Fibroblast of lung (primary cell): ENCODE results near the gene KRT25. TPM values are rescaled to one million over a fixed set of nuclear protein-coding genes. Genes with fewer than 3 reads are reported as not detected.

ENCODE experiments used
- DNase-seq, 2 donors: peaks; one replicate each; pipeline versions ENCODE4 v3.0.0 to v3.0.0-alpha.2; 2010; ENCODE audit warnings: low read depth in 2 of 2
- H2AFZ ChIP-seq: 2 replicates; pipeline ENCODE4 v1.5.1; 2012; ENCODE audit warnings: low read length, control low read depth, inconsistent platforms
- H3K27ac ChIP-seq: 2 replicates; pipeline ENCODE4 v1.5.1; 2011; ENCODE audit warnings: low read length, control low read depth; ENCODE audit not compliant: insufficient read depth
- H3K27me3 ChIP-seq: 2 replicates; pipeline ENCODE4 v1.5.1; 2011; ENCODE audit warnings: mild to moderate bottlenecking, low read length; ENCODE audit not compliant: control insufficient read depth, insufficient read depth
- H3K36me3 ChIP-seq: 2 replicates; pipeline ENCODE4 v1.5.1; 2011; ENCODE audit warnings: low read length; ENCODE audit not compliant: control insufficient read depth, insufficient read depth
- H3K4me1 ChIP-seq: 2 replicates; pipeline ENCODE4 v1.5.1; 2011; ENCODE audit warnings: low read length; ENCODE audit not compliant: control insufficient read depth, insufficient read depth; ENCODE audit errors: extremely low read depth
- H3K4me2 ChIP-seq: 2 replicates; pipeline ENCODE4 v1.5.1; 2011; ENCODE audit warnings: low read length, control low read depth; ENCODE audit not compliant: insufficient read depth; ENCODE audit errors: extremely low read depth
- H3K4me3 ChIP-seq, 4 experiments: fragments of 200-600 bp in 1 of 4; sonication (generic) in 1 of 4; replicated peaks in 1 of 4; 2 replicates each; pipeline ENCODE4 v1.5.1; 2011 to 2016; ENCODE audit warnings: low read length in 4 of 4, low read depth in 3 of 4, mild to moderate bottlenecking in 3 of 4, control low read depth in 2 of 4, inconsistent platforms in 1 of 4, mixed read lengths in 1 of 4; ENCODE audit not compliant: insufficient read depth in 1 of 4; ENCODE audit errors: control extremely low read depth in 1 of 4
- H3K79me2 ChIP-seq: 2 replicates; pipeline ENCODE4 v1.5.1; 2012; ENCODE audit warnings: mild to moderate bottlenecking, low read length, inconsistent platforms; ENCODE audit not compliant: control insufficient read depth, insufficient read depth
- H3K9ac ChIP-seq: 2 replicates; pipeline ENCODE4 v1.5.1; 2011; ENCODE audit warnings: mild to moderate bottlenecking, low read length, control low read depth; ENCODE audit not compliant: insufficient read depth
- H3K9me3 ChIP-seq: 2 replicates; pipeline ENCODE4 v1.5.1; 2012; ENCODE audit warnings: low read depth, low read length; ENCODE audit not compliant: control insufficient read depth, insufficient read depth
- H4K20me1 ChIP-seq: 2 replicates; pipeline ENCODE4 v1.5.1; 2011; ENCODE audit warnings: low read length; ENCODE audit not compliant: control insufficient read depth, insufficient read depth; ENCODE audit errors: extremely low read depth
- EZH2 ChIP-seq: IDR thresholded peaks from 2 replicates; pipeline ENCODE4 v1.5.1; 2012; ENCODE audit warnings: low read length, control low read depth, mild to moderate bottlenecking; ENCODE audit errors: missing control alignments
- polyA plus RNA-seq, 2 donors: library from polyadenylated mRNA; depleted of rRNA in 1 of 2; stranded (reverse) in 1 of 2; unstranded in 1 of 2; fragments of >200 nt; gene quantifications; 2 replicates each; pipeline ENCODE4 v1.2.1, GENCODE V29; 2011 to 2012; ENCODE audit warnings: missing spikeins in 1 of 2
- total RNA-seq: library from RNA; depleted of rRNA; stranded (reverse); fragments of >200 nt; gene quantifications from 2 replicates; pipeline ENCODE4 v1.2.1, GENCODE V29; 2014
- TF ChIP-seq, protein P1 (sequence below), 2 donors: IDR thresholded peaks in 1 of 2; conservative IDR thresholded peaks in 1 of 2; 1 replicate in 1 of 2; 2 replicates in 1 of 2; pipeline ENCODE4 v1.5.1; 2011 to 2012; ENCODE audit warnings: low read length in 2 of 2, control low read depth in 1 of 2, inconsistent platforms in 1 of 2, low read depth in 1 of 2, mild to moderate bottlenecking in 1 of 2

Gene KRT25
- total and polyA plus RNA-seq, 2 donors (not counting 1 experiment from before 2014, with no cell fraction given), result not detected

DNA sequence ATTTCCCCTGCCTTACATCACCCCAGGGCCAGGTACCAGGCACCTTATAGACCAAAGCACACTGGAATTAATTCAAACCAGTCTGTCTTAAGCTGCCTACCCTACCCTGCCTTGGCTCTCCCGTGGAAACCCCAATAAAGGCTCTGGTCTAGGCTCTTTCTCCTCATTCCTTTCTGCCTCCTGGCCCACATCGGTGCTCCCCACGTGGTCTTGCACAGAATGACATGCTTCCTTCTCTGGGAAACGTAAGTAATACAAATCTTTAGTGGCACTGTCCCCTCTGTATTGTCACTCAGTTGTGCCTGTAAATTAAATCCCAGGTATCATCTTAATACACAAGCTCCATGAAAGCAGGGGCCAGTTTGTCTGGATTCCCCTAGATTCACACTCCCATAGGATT, 16.6 kb downstream of the KRT25 start:
- H3K9ac ChIP-seq, result no peak overlapping the region
- no peaks in the 10 kb centered on the region for H3K36me3 ChIP-seq
- TF ChIP-seq, protein P1, sequence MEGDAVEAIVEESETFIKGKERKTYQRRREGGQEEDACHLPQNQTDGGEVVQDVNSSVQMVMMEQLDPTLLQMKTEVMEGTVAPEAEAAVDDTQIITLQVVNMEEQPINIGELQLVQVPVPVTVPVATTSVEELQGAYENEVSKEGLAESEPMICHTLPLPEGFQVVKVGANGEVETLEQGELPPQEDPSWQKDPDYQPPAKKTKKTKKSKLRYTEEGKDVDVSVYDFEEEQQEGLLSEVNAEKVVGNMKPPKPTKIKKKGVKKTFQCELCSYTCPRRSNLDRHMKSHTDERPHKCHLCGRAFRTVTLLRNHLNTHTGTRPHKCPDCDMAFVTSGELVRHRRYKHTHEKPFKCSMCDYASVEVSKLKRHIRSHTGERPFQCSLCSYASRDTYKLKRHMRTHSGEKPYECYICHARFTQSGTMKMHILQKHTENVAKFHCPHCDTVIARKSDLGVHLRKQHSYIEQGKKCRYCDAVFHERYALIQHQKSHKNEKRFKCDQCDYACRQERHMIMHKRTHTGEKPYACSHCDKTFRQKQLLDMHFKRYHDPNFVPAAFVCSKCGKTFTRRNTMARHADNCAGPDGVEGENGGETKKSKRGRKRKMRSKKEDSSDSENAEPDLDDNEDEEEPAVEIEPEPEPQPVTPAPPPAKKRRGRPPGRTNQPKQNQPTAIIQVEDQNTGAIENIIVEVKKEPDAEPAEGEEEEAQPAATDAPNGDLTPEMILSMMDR (conservative IDR thresholded peaks at IDR 0.05 in 1 of 2, IDR thresholded peaks at IDR 0.05 in 1 of 2; ENCODE audit: low read depth in 1 of 2, low read length in 2 of 2), result no peak
- no peak for TF ChIP-seq EZH2
- no peaks in the 10 kb centered on the region for H3K9me3 ChIP-seq
- no peak overlapping the region for H3K27ac ChIP-seq
- H3K27me3 ChIP-seq, result peaks cover 4% of the 10 kb centered on the region
- no peaks in the 10 kb centered on the region for H3K79me2 ChIP-seq
- H3K4me3 ChIP-seq, result no peak overlapping the region
- DNase-seq, result no peak
- no peak overlapping the region for H2AFZ ChIP-seq
- H4K20me1 ChIP-seq, result no peaks in the 10 kb centered on the region
- H3K4me2 ChIP-seq, result no peak overlapping the region
- no peaks in the 10 kb centered on the region for H3K4me1 ChIP-seq

DNA sequence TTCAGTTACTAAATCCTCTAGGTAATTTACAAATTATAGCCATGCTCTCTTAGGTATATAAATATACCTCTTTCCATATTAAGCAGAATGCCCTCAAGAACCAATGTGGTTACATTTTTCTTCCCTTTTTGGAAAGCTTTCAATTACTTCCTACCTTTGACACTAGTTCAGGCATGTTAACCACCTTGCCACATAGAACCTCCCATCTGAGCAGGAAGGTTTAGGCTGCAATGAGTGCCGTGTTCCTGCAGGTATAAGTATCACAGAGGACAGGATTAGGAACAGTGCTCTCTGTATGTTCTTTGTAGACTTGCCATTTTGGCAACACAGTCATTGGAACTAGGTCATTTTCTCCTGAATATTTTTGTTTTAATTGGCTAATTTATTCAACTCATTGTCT, 20.1 kb downstream of the KRT25 start:
- Histone ChIP-seq H3K4me2 (no peak overlapping the region), H3K9ac (no peak overlapping the region), H2AFZ (no peak overlapping the region), H4K20me1 (no peaks in the 10 kb centered on the region), H3K4me3 (no peak overlapping the region), H3K4me1 (no peaks in the 10 kb centered on the region), H3K27me3 (peaks cover 4% of the 10 kb centered on the region), H3K9me3 (no peaks in the 10 kb centered on the region), H3K79me2 (no peaks in the 10 kb centered on the region), H3K27ac (no peak overlapping the region), H3K36me3 (no peaks in the 10 kb centered on the region)
- DNase-seq, result no peak
- TF ChIP-seq EZH2, result no peak
- TF ChIP-seq, protein P1 (conservative IDR thresholded peaks at IDR 0.05 in 1 of 2, IDR thresholded peaks at IDR 0.05 in 1 of 2; ENCODE audit: low read depth in 1 of 2, low read length in 2 of 2), result no peak

GRCh38 chr17:40734018-40734417, 21.1 kb downstream of the KRT25 start:
- Histone ChIP-seq H3K9me3 (no peaks in the 10 kb centered on the region), H2AFZ (no peak overlapping the region), H3K79me2 (no peaks in the 10 kb centered on the region), H4K20me1 (no peaks in the 10 kb centered on the region), H3K4me1 (no peaks in the 10 kb centered on the region), H3K27me3 (peaks cover 4% of the 10 kb centered on the region), H3K4me3 (no peak overlapping the region), H3K4me2 (no peak overlapping the region), H3K9ac (no peak overlapping the region), H3K36me3 (no peaks in the 10 kb centered on the region), H3K27ac (no peak overlapping the region)
- no peak for TF ChIP-seq EZH2
- TF ChIP-seq, protein P1 (conservative IDR thresholded peaks at IDR 0.05 in 1 of 2, IDR thresholded peaks at IDR 0.05 in 1 of 2; ENCODE audit: low read depth in 1 of 2, low read length in 2 of 2), result no peak
- no peak for DNase-seq
